HEK293 (cell line): ENCODE results near the gene PLCH2.

Source experiments
- CTCF ChIP-seq: fragments of 450-650 bp; formaldehyde crosslinking; IDR thresholded peaks from 2 replicates; pipeline ENCODE4 v1.5.1; 2016; ENCODE audit warnings: missing biosample characterization, missing genetic modification characterization
- GLI4 ChIP-seq: fragments of 450-650 bp; formaldehyde crosslinking; IDR thresholded peaks from 2 replicates; pipeline ENCODE4 v1.5.1; 2016; ENCODE audit warnings: missing biosample characterization, missing genetic modification characterization
- ZBTB21 ChIP-seq: fragments of 450-650 bp; formaldehyde crosslinking; IDR thresholded peaks from 2 replicates; pipeline ENCODE4 v1.5.1; 2017; ENCODE audit warnings: missing biosample characterization, missing genetic modification characterization
- ZBTB26 ChIP-seq: fragments of 450-650 bp; formaldehyde crosslinking; optimal IDR thresholded peaks from 2 replicates; pipeline ENCODE3; 2016; ENCODE audit warnings: missing biosample characterization, mild to moderate bottlenecking, missing genetic modification characterization
- ZBTB7A ChIP-seq: fragments of 450-650 bp; formaldehyde crosslinking; IDR thresholded peaks from 2 replicates; pipeline ENCODE4 v1.5.1; 2016; ENCODE audit warnings: low read depth, missing biosample characterization, missing genetic modification characterization
- ZBTB8A ChIP-seq: fragments of 450-650 bp; formaldehyde crosslinking; IDR thresholded peaks from 2 replicates; pipeline ENCODE4 v1.5.1; 2016; ENCODE audit warnings: missing biosample characterization, missing genetic modification characterization
- ZNF561 ChIP-seq: fragments of 450-650 bp; IDR thresholded peaks from 2 replicates; pipeline ENCODE4 v1.5.1; 2018; ENCODE audit warnings: missing biosample characterization, missing genetic modification characterization, borderline replicate concordance
- ZNF600 ChIP-seq: fragments of 450-650 bp; formaldehyde crosslinking; IDR thresholded peaks from 2 replicates; pipeline ENCODE4 v1.5.1; 2016; ENCODE audit warnings: missing biosample characterization, missing genetic modification characterization
- ZNF776 ChIP-seq: fragments of 450-650 bp; formaldehyde crosslinking; IDR thresholded peaks from 2 replicates; pipeline ENCODE4 v1.5.0; 2017; ENCODE audit warnings: missing biosample characterization, missing genetic modification characterization, borderline replicate concordance
- TF ChIP-seq, protein P1 (sequence below): fragments of 450-650 bp; formaldehyde crosslinking; IDR thresholded peaks from 2 replicates; pipeline ENCODE4 v1.5.1; 2016; ENCODE audit warnings: missing biosample characterization, missing genetic modification characterization
- TF ChIP-seq, protein P2 (sequence below): fragments of 450-650 bp; formaldehyde crosslinking; IDR thresholded peaks from 2 replicates; pipeline ENCODE4 v1.5.1; 2016; ENCODE audit warnings: missing biosample characterization, missing genetic modification characterization

- TF ChIP-seq ZBTB7A (tag by site-specific recombination) (no peak), ZBTB21 (no peak), CTCF (tag by site-specific recombination) (peak; percentile 18; the same call in 1 of the 2 replicates), ZBTB8A (no peak), ZNF776 (tag by site-specific recombination) (no peak), ZNF561 (tag by site-specific recombination) (no peak), ZNF600 (tag by site-specific recombination) (0 out of 2 replicates have a peak, but pooled peaks have one; percentile 41), ZBTB26 (tag by site-specific recombination) (no peak), GLI4 (tag by site-specific recombination) (no peak)
- TF ChIP-seq, protein P1, sequence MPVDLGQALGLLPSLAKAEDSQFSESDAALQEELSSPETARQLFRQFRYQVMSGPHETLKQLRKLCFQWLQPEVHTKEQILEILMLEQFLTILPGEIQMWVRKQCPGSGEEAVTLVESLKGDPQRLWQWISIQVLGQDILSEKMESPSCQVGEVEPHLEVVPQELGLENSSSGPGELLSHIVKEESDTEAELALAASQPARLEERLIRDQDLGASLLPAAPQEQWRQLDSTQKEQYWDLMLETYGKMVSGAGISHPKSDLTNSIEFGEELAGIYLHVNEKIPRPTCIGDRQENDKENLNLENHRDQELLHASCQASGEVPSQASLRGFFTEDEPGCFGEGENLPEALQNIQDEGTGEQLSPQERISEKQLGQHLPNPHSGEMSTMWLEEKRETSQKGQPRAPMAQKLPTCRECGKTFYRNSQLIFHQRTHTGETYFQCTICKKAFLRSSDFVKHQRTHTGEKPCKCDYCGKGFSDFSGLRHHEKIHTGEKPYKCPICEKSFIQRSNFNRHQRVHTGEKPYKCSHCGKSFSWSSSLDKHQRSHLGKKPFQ (tag by site-specific recombination), result no peak
- TF ChIP-seq, protein P2, sequence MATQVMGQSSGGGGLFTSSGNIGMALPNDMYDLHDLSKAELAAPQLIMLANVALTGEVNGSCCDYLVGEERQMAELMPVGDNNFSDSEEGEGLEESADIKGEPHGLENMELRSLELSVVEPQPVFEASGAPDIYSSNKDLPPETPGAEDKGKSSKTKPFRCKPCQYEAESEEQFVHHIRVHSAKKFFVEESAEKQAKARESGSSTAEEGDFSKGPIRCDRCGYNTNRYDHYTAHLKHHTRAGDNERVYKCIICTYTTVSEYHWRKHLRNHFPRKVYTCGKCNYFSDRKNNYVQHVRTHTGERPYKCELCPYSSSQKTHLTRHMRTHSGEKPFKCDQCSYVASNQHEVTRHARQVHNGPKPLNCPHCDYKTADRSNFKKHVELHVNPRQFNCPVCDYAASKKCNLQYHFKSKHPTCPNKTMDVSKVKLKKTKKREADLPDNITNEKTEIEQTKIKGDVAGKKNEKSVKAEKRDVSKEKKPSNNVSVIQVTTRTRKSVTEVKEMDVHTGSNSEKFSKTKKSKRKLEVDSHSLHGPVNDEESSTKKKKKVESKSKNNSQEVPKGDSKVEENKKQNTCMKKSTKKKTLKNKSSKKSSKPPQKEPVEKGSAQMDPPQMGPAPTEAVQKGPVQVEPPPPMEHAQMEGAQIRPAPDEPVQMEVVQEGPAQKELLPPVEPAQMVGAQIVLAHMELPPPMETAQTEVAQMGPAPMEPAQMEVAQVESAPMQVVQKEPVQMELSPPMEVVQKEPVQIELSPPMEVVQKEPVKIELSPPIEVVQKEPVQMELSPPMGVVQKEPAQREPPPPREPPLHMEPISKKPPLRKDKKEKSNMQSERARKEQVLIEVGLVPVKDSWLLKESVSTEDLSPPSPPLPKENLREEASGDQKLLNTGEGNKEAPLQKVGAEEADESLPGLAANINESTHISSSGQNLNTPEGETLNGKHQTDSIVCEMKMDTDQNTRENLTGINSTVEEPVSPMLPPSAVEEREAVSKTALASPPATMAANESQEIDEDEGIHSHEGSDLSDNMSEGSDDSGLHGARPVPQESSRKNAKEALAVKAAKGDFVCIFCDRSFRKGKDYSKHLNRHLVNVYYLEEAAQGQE, result no peak
Measured at GRCh38 chr1:2525572-2525919, 49.5 kb downstream of the PLCH2 start.
